ENCODE data around the gene SCYGR4.
"Not testable (repeated sequence)": the region's sequence is repeated elsewhere in the genome, so short reads cannot be mapped to it uniquely, and the experiment has no call there.

The SCYGR4 gene

GRCh38 chr2:227617316-227618230 lies at the start of gene SCYGR4:
SCYGR4 (plus strand) TSS chr2:227617498; CDS start chr2:227617498, 0 bp downstream.
- no peak for DNase-seq

GRCh38 chr2:227568852-227569169 lies 48.5 kb upstream of the SCYGR4 start:
- DNase-seq, result no peak

- DNase-seq, result no peak
These were observed 46.7 kb upstream of the SCYGR4 start for GRCh38 chr2:227570615-227571014.

- DNase-seq, result no peak
These were observed 41.2 kb upstream of the SCYGR4 start for GRCh38 chr2:227576110-227576509.

- DNase-seq, result no peak
These were observed 40.5 kb upstream of the SCYGR4 start for GRCh38 chr2:227576812-227577211.

- no peak for DNase-seq
These were observed 39.7 kb upstream of the SCYGR4 start for GRCh38 chr2:227577555-227577954.

- no peak for DNase-seq
These were observed 38.7 kb upstream of the SCYGR4 start for GRCh38 chr2:227578642-227579041.

GRCh38 chr2:227579791-227580190 lies 37.5 kb upstream of the SCYGR4 start:
- DNase-seq, result no peak

GRCh38 chr2:227582369-227582768 lies 34.9 kb upstream of the SCYGR4 start:
- no peak for DNase-seq

GRCh38 chr2:227592694-227593387 lies 24.5 kb upstream of the SCYGR4 start:
- DNase-seq, result no peak

- no peak for DNase-seq
These were observed 21.5 kb upstream of the SCYGR4 start for GRCh38 chr2:227595797-227596196.

- DNase-seq, result no peak
These were observed 20.3 kb upstream of the SCYGR4 start for GRCh38 chr2:227597036-227597435.

GRCh38 chr2:227597998-227598397 lies 19.3 kb upstream of the SCYGR4 start:
- no peak for DNase-seq

GRCh38 chr2:227598835-227599503 lies 18.3 kb upstream of the SCYGR4 start, which contains the start of gene SCYGR2:
SCYGR2 (plus strand) TSS chr2:227598893; CDS start chr2:227598893, 0 bp downstream.
- DNase-seq, result not testable (repeated sequence)

GRCh38 chr2:227602358-227602757 lies 14.9 kb upstream of the SCYGR4 start:
- no peak for DNase-seq

- DNase-seq, result no peak
These were observed 10.8 kb upstream of the SCYGR4 start for GRCh38 chr2:227606476-227606875.

GRCh38 chr2:227607941-227608340 lies 9.4 kb upstream of the SCYGR4 start:
- DNase-seq, result no peak

GRCh38 chr2:227608561-227609338 lies 8.5 kb upstream of the SCYGR4 start:
- no peak for DNase-seq

GRCh38 chr2:227610123-227610522 lies 7.2 kb upstream of the SCYGR4 start:
- DNase-seq, result no peak

- DNase-seq, result no peak
These were observed 4.6 kb upstream of the SCYGR4 start for GRCh38 chr2:227612546-227613271.

GRCh38 chr2:227613272-227613660 lies 4.0 kb upstream of the SCYGR4 start:
- DNase-seq, result no peak

GRCh38 chr2:227614246-227614645 lies 3.1 kb upstream of the SCYGR4 start:
- no peak for DNase-seq
